HepG2 (cell line): ENCODE data around the gene REEP6. TPM values are rescaled to one million over a fixed set of nuclear protein-coding genes. Genes with fewer than 3 reads are reported as not detected.

Experiments
- AGO1 ChIP-seq: fragments of 200-400 bp; formaldehyde crosslinking; IDR thresholded peaks from 2 replicates; pipeline ENCODE4 v1.6.1; 2017; ENCODE audit warnings: mild to moderate bottlenecking, low read depth, low read length, moderate library complexity; ENCODE audit not compliant: poor library complexity, severe bottlenecking
- CAMTA2 ChIP-seq: sonication (generic); formaldehyde crosslinking; IDR thresholded peaks from 2 replicates; pipeline ENCODE4 v1.4.0; 2020; ENCODE audit warnings: mild to moderate bottlenecking, missing genetic modification reagents, borderline replicate concordance
- ELF1 ChIP-seq: sonication (generic); formaldehyde crosslinking; IDR thresholded peaks from 2 replicates; pipeline ENCODE4 v1.4.0; 2020; ENCODE audit warnings: missing genetic modification reagents
- ELF3 ChIP-seq: IDR thresholded peaks from 2 replicates; pipeline ENCODE4 v1.6.1; 2016; ENCODE audit warnings: missing genetic modification reagents, missing compliant biosample characterization
- EZH2 ChIP-seq: conservative IDR thresholded peaks from 2 replicates; pipeline ENCODE4 v1.6.1; 2012; ENCODE audit warnings: mild to moderate bottlenecking, low read depth, low read length, moderate library complexity
- HHEX ChIP-seq: IDR thresholded peaks from 2 replicates; pipeline ENCODE4 v1.6.1; 2016; ENCODE audit warnings: control low read depth
- HOXA3 ChIP-seq: sonication (generic); formaldehyde crosslinking; IDR thresholded peaks from 2 replicates; pipeline ENCODE4 v1.5.0; 2020; ENCODE audit warnings: missing genetic modification reagents
- HOXD1 ChIP-seq: sonication (generic); formaldehyde crosslinking; IDR thresholded peaks from 2 replicates; pipeline ENCODE4 v1.5.0; 2020; ENCODE audit warnings: missing genetic modification reagents
- KDM5B ChIP-seq: sonication (generic); formaldehyde crosslinking; IDR thresholded peaks from 2 replicates; pipeline ENCODE4 v1.4.0; 2020; ENCODE audit warnings: missing genetic modification reagents, mild to moderate bottlenecking, borderline replicate concordance
- NCOA5 ChIP-seq: sonication (generic); formaldehyde crosslinking; IDR thresholded peaks from 2 replicates; pipeline ENCODE4 v1.4.0; 2020; ENCODE audit warnings: missing genetic modification reagents
- PCBP1 ChIP-seq: fragments of 200-400 bp; formaldehyde crosslinking; IDR thresholded peaks from 2 replicates; pipeline ENCODE4 v1.6.1; 2017; ENCODE audit warnings: mild to moderate bottlenecking, low read depth, low read length, borderline replicate concordance
- SNAPC2 ChIP-seq: sonication (generic); formaldehyde crosslinking; IDR thresholded peaks from 2 replicates; pipeline ENCODE4 v1.8.1; 2022; ENCODE audit warnings: mild to moderate bottlenecking, missing genetic modification reagents
- STAT5B ChIP-seq: sonication (generic); formaldehyde crosslinking; IDR thresholded peaks from 2 replicates; pipeline ENCODE4 v1.4.0; 2020; ENCODE audit warnings: missing genetic modification reagents
- SYNCRIP ChIP-seq: fragments of 200-400 bp; formaldehyde crosslinking; IDR thresholded peaks from 2 replicates; pipeline ENCODE4 v1.6.1; 2018; ENCODE audit warnings: mild to moderate bottlenecking, low read depth, low read length; ENCODE audit not compliant: insufficient read depth
- YY1 ChIP-seq: IDR thresholded peaks from 2 replicates; pipeline ENCODE4 v1.6.1; 2011; ENCODE audit warnings: low read length, low read depth, moderate library complexity, mild to moderate bottlenecking; ENCODE audit not compliant: insufficient read depth, insufficient replicate concordance
- ZFP90 ChIP-seq: sonication (generic); formaldehyde crosslinking; IDR thresholded peaks from 2 replicates; pipeline ENCODE4 v1.8.0; 2022; ENCODE audit warnings: missing genetic modification reagents, mild to moderate bottlenecking, inconsistent platforms, borderline replicate concordance
- ZNF274 ChIP-seq: sonication (generic); formaldehyde crosslinking; IDR thresholded peaks from 2 replicates; pipeline ENCODE4 v1.5.1; 2020; ENCODE audit warnings: mild to moderate bottlenecking, missing genetic modification reagents
- ZNF296 ChIP-seq: sonication (generic); formaldehyde crosslinking; conservative IDR thresholded peaks from 2 replicates; pipeline ENCODE4 v1.5.0; 2020; ENCODE audit warnings: mild to moderate bottlenecking, missing genetic modification reagents
- ZNF414 ChIP-seq: sonication (generic); formaldehyde crosslinking; IDR thresholded peaks from 2 replicates; pipeline ENCODE4 v1.5.0; 2020; ENCODE audit warnings: missing genetic modification reagents
- ZNF431 ChIP-seq: sonication (generic); formaldehyde crosslinking; IDR thresholded peaks from 2 replicates; pipeline ENCODE4 v1.9.0; 2022; ENCODE audit warnings: missing genetic modification reagents, low read depth, mild to moderate bottlenecking, borderline replicate concordance
- ZNF577 ChIP-seq: sonication (generic); formaldehyde crosslinking; IDR thresholded peaks from 2 replicates; pipeline ENCODE4 v1.4.0; 2020; ENCODE audit warnings: mild to moderate bottlenecking, low read depth, missing genetic modification reagents, borderline replicate concordance
- polyA plus RNA-seq, 8 experiments: library from polyadenylated mRNA; depleted of rRNA in 3 of 8; stranded (reverse) in 7 of 8; unstranded in 1 of 8; fragments of >200 nt; fragmentation: Illumina TruSeq in 4 of 8; extraction: Trizol in 4 of 8; gene quantifications; 2 replicates each; pipeline versions ENCODE4 v1.2.1 to v1.2.3, GENCODE V29; 2011 to 2016; ENCODE audit warnings: low read depth in 4 of 8, missing spikeins in 1 of 8, mixed read lengths in 1 of 8; ENCODE audit not compliant: insufficient read depth in 1 of 8
- total RNA-seq, 5 experiments: library from RNA; depleted of rRNA; stranded (reverse); fragments of >200 nt; fragmentation: Illumina TruSeq; extraction: Trizol; gene quantifications; 2 replicates each; pipeline ENCODE4 v1.2.3, GENCODE V29; 2016; ENCODE audit warnings: low read depth in 1 of 5
- TF ChIP-seq, protein P1 (sequence below): sonication (generic); formaldehyde crosslinking; IDR thresholded peaks from 2 replicates; pipeline ENCODE4 v1.4.0; 2020; ENCODE audit warnings: missing genetic modification reagents
- TF ChIP-seq, protein P2 (sequence below): sonication (generic); formaldehyde crosslinking; IDR thresholded peaks from 2 replicates; pipeline ENCODE4 v1.5.0; 2020; ENCODE audit warnings: missing genetic modification reagents, mild to moderate bottlenecking, borderline replicate concordance

The REEP6 gene
- total and polyA plus RNA-seq, 2 of the 13 experiments (the other 11 are each of a cell fraction or from before 2014, with no cell fraction given) = 10.0 to 28.8 TPM

DNA sequence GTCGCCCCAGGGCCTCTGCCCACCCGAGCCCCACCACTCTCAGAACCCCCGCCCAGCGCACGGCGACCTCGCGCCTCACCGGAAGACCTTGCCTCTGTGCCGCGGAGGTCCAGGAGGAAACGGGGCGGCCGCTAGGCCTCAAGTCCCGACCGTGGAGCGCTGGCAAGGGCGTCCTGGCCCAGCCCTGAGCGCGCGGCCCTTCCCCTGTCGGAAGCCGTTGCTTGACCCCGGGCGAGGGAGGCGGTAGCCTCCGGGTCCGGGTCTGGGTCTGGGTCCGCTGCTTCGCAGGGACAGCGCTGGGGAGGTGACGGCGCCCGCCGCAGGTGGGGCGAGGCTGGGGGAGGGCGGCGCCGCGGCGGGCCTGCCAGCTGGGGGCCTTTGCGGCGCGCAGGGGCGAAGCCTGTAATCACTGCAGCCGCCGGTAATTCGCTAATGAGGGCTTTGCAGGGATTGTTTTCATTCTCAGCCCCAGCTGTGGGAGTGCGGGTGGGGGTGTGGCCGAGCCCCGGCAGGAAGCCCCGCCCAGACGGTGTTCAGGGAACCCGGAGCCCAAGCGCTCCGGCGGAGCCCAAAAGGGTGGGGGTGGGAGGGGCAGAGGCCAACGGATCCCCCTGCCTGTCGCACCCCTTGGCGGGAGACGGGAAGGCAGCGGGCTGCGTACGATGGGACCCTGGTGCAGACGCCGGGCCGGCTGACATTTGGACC lies 20.5 kb upstream of the REEP6 start (continued):
- TF ChIP-seq, protein P1, sequence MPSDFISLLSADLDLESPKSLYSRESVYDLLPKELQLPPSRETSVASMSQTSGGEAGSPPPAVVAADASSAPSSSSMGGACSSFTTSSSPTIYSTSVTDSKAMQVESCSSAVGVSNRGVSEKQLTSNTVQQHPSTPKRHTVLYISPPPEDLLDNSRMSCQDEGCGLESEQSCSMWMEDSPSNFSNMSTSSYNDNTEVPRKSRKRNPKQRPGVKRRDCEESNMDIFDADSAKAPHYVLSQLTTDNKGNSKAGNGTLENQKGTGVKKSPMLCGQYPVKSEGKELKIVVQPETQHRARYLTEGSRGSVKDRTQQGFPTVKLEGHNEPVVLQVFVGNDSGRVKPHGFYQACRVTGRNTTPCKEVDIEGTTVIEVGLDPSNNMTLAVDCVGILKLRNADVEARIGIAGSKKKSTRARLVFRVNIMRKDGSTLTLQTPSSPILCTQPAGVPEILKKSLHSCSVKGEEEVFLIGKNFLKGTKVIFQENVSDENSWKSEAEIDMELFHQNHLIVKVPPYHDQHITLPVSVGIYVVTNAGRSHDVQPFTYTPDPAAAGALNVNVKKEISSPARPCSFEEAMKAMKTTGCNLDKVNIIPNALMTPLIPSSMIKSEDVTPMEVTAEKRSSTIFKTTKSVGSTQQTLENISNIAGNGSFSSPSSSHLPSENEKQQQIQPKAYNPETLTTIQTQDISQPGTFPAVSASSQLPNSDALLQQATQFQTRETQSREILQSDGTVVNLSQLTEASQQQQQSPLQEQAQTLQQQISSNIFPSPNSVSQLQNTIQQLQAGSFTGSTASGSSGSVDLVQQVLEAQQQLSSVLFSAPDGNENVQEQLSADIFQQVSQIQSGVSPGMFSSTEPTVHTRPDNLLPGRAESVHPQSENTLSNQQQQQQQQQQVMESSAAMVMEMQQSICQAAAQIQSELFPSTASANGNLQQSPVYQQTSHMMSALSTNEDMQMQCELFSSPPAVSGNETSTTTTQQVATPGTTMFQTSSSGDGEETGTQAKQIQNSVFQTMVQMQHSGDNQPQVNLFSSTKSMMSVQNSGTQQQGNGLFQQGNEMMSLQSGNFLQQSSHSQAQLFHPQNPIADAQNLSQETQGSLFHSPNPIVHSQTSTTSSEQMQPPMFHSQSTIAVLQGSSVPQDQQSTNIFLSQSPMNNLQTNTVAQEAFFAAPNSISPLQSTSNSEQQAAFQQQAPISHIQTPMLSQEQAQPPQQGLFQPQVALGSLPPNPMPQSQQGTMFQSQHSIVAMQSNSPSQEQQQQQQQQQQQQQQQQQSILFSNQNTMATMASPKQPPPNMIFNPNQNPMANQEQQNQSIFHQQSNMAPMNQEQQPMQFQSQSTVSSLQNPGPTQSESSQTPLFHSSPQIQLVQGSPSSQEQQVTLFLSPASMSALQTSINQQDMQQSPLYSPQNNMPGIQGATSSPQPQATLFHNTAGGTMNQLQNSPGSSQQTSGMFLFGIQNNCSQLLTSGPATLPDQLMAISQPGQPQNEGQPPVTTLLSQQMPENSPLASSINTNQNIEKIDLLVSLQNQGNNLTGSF (CRISPR knock-in tag) = 0 out of 2 replicates have a peak, but pooled peaks have one; percentile 48
- TF ChIP-seq PCBP1 (peak; percentile 11; the same call in 1 of the 2 replicates), ZNF274 (no peak), SNAPC2 (CRISPR knock-in tag) (0 out of 2 replicates have a peak, but pooled peaks have one; percentile 32), EZH2 (no peak), ZNF577 (no peak), HOXA3 (no peak), ZNF431 (CRISPR knock-in tag) (no peak), HOXD1 (CRISPR knock-in tag) (0 out of 2 replicates have a peak, but pooled peaks have one; percentile 23), KDM5B (CRISPR knock-in tag) (peak; percentile 55), SYNCRIP (no peak), ZNF296 (CRISPR knock-in tag) (no peak), STAT5B (CRISPR knock-in tag) (no peak), ZFP90 (CRISPR knock-in tag) (no peak), ELF3 (CRISPR knock-in tag) (peak; percentile 11; the same call in 1 of the 2 replicates), ELF1 (CRISPR knock-in tag) (no peak), AGO1 (peak; percentile 90), NCOA5 (no peak), HHEX (CRISPR knock-in tag) (no peak), CAMTA2 (CRISPR knock-in tag) (0 out of 2 replicates have a peak, but pooled peaks have one; percentile 39), ZNF414 (CRISPR knock-in tag) (0 out of 2 replicates have a peak, but pooled peaks have one; percentile 12), YY1 (peak; percentile 19)
- TF ChIP-seq, protein P2, sequence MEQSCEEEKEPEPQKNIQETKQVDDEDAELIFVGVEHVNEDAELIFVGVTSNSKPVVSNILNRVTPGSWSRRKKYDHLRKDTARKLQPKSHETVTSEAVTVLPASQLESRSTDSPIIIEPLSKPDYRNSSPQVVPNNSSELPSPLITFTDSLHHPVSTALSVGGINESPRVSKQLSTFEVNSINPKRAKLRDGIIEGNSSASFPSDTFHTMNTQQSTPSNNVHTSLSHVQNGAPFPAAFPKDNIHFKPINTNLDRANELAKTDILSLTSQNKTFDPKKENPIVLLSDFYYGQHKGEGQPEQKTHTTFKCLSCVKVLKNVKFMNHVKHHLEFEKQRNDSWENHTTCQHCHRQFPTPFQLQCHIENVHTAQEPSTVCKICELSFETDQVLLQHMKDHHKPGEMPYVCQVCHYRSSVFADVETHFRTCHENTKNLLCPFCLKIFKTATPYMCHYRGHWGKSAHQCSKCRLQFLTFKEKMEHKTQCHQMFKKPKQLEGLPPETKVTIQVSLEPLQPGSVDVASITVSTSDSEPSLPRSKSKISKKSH (CRISPR knock-in tag) = no peak
